H9 (cell line): ENCODE results near the gene ABCB1. TPM values are rescaled to one million over a fixed set of nuclear protein-coding genes. Genes with fewer than 3 reads are reported as not detected.

Experiments
- DNase-seq: peaks from one replicate; pipeline ENCODE4 v3.0.0-alpha.2; 2017
- H2AFZ ChIP-seq: one replicate; pipeline ENCODE4 v1.6.1; 2013; ENCODE audit warnings: mild to moderate bottlenecking, low read length, control low read depth, moderate library complexity
- H2AK5ac ChIP-seq: 2 replicates; pipeline ENCODE4 v1.6.1; 2013; ENCODE audit warnings: low read length, control low read depth, mixed read lengths; ENCODE audit not compliant: insufficient read length
- H2BK120ac ChIP-seq: one replicate; pipeline ENCODE4 v1.6.1; 2013; ENCODE audit warnings: low read depth, mild to moderate bottlenecking, low read length, control low read depth, inconsistent platforms; ENCODE audit not compliant: poor library complexity, severe bottlenecking
- H2BK12ac ChIP-seq: 2 replicates; pipeline ENCODE4 v1.6.1; 2013; ENCODE audit warnings: low read length, control low read depth, mixed read lengths, low read depth; ENCODE audit not compliant: insufficient read length
- H2BK15ac ChIP-seq: 2 replicates; pipeline ENCODE4 v1.6.1; 2013; ENCODE audit warnings: low read depth, low read length, control low read depth
- H2BK20ac ChIP-seq: one replicate; pipeline ENCODE4 v1.6.1; 2013; ENCODE audit warnings: low read depth, mild to moderate bottlenecking, low read length, control low read depth, inconsistent platforms; ENCODE audit not compliant: poor library complexity, severe bottlenecking
- H2BK5ac ChIP-seq: 2 replicates; pipeline ENCODE4 v1.6.1; 2013; ENCODE audit warnings: low read length, control low read depth, mixed read lengths; ENCODE audit not compliant: insufficient read length
- H3K14ac ChIP-seq: 2 replicates; pipeline ENCODE4 v1.6.1; 2013; ENCODE audit warnings: low read length, control low read depth; ENCODE audit not compliant: insufficient read depth
- H3K18ac ChIP-seq: 2 replicates; pipeline ENCODE4 v1.6.1; 2013; ENCODE audit warnings: low read depth, mild to moderate bottlenecking, mixed read lengths, low read length, control low read depth; ENCODE audit not compliant: insufficient read length
- H3K23ac ChIP-seq: 2 replicates; pipeline ENCODE4 v1.6.1; 2013; ENCODE audit warnings: low read length, control low read depth, mixed read lengths, low read depth; ENCODE audit not compliant: insufficient read length
- H3K23me2 ChIP-seq: 2 replicates; pipeline ENCODE4 v1.6.1; 2013; ENCODE audit warnings: low read depth, mild to moderate bottlenecking, mixed read lengths, low read length, control low read depth; ENCODE audit not compliant: insufficient read length, poor library complexity, severe bottlenecking
- H3K27ac ChIP-seq: 2 replicates; pipeline ENCODE4 v1.5.1; 2013; ENCODE audit warnings: low read length, control low read depth, mixed read lengths, low read depth; ENCODE audit not compliant: insufficient read length
- H3K27me3 ChIP-seq: 2 replicates; pipeline ENCODE4 v1.6.1; 2013; ENCODE audit warnings: low read length, control low read depth, inconsistent platforms; ENCODE audit not compliant: insufficient read depth
- H3K4ac ChIP-seq: 2 replicates; pipeline ENCODE4 v1.6.1; 2013; ENCODE audit warnings: low read depth, mild to moderate bottlenecking, control low read depth, inconsistent platforms, low read length, moderate library complexity
- H3K4me1 ChIP-seq: 2 replicates; pipeline ENCODE4 v1.6.1; 2013; ENCODE audit warnings: low read length, control low read depth, inconsistent platforms; ENCODE audit not compliant: insufficient read depth
- H3K4me2 ChIP-seq: 2 replicates; pipeline ENCODE4 v1.6.1; 2013; ENCODE audit warnings: low read length, control low read depth, mixed read lengths; ENCODE audit not compliant: insufficient read length, insufficient read depth
- H3K56ac ChIP-seq: 2 replicates; pipeline ENCODE4 v1.6.1; 2013; ENCODE audit warnings: low read depth, mild to moderate bottlenecking, mixed read lengths, low read length, control low read depth; ENCODE audit not compliant: insufficient read length
- H3K79me1 ChIP-seq: 2 replicates; pipeline ENCODE4 v1.6.1; 2013; ENCODE audit warnings: low read depth, mild to moderate bottlenecking, moderate library complexity, low read length, control low read depth, inconsistent platforms; ENCODE audit not compliant: insufficient read depth, poor library complexity, severe bottlenecking
- H3K79me2 ChIP-seq: 2 replicates; pipeline ENCODE4 v1.6.1; 2013; ENCODE audit warnings: low read length, control low read depth, inconsistent platforms; ENCODE audit not compliant: insufficient read depth
- H3K9ac ChIP-seq: 2 replicates; pipeline ENCODE4 v1.6.1; 2013; ENCODE audit warnings: low read length, control low read depth, mixed read lengths; ENCODE audit not compliant: insufficient read length; ENCODE audit errors: extremely low read depth
- H3K9me3 ChIP-seq: one replicate; pipeline ENCODE4 v1.6.1; 2013; ENCODE audit warnings: low read depth, low read length, inconsistent platforms; ENCODE audit not compliant: control insufficient read depth
- H3T11ph ChIP-seq: one replicate; pipeline ENCODE4 v1.6.1; 2013; ENCODE audit warnings: mild to moderate bottlenecking, low read length, control low read depth, inconsistent platforms
- H4K20me1 ChIP-seq: one replicate; pipeline ENCODE4 v1.6.1; 2013; ENCODE audit not compliant: control insufficient read depth, insufficient read length, insufficient read depth
- H4K5ac ChIP-seq: 2 replicates; pipeline ENCODE4 v1.6.1; 2013; ENCODE audit warnings: low read depth, mild to moderate bottlenecking, mixed read lengths, low read length, control low read depth; ENCODE audit not compliant: insufficient read length
- H4K8ac ChIP-seq: replicated peaks from 2 replicates; pipeline ENCODE4 v1.6.1; 2013; ENCODE audit warnings: low read length, control low read depth, mixed read lengths, low read depth; ENCODE audit not compliant: insufficient read length
- H4K91ac ChIP-seq: 2 replicates; pipeline ENCODE4 v1.6.1; 2013; ENCODE audit warnings: low read depth, mild to moderate bottlenecking, moderate library complexity, mixed read lengths, low read length, control low read depth; ENCODE audit not compliant: insufficient read length
- H3K27ac Mint-ChIP-seq, 3 experiments: 2 replicates in 2 of 3; 3 replicates in 1 of 3; pipeline ENCODE4 v1.8.0; 2020 to 2021; ENCODE audit warnings: mixed read lengths in 3 of 3, mild to moderate bottlenecking in 1 of 3, moderate library complexity in 1 of 3
- H3K27me3 Mint-ChIP-seq: 2 replicates; pipeline ENCODE4 v1.8.0; 2021; ENCODE audit warnings: low read depth, mild to moderate bottlenecking, moderate library complexity, mixed read lengths
- H3K36me3 Mint-ChIP-seq, 3 experiments: 2 replicates in 2 of 3; 3 replicates in 1 of 3; pipeline ENCODE4 v1.8.0; 2020 to 2021; ENCODE audit warnings: low read depth in 3 of 3, mixed read lengths in 3 of 3; ENCODE audit not compliant: insufficient read depth in 1 of 3
- H3K4me1 Mint-ChIP-seq, 2 experiments: 2 replicates each; pipeline ENCODE4 v1.8.0; 2020; ENCODE audit warnings: mixed read lengths in 2 of 2
- H3K4me3 Mint-ChIP-seq, 2 experiments: 2 replicates in 1 of 2; 3 replicates in 1 of 2; pipeline ENCODE4 v1.8.0; 2020 to 2021; ENCODE audit warnings: mild to moderate bottlenecking in 2 of 2, mixed read lengths in 2 of 2, moderate library complexity in 1 of 2
- H3K9me3 Mint-ChIP-seq, 2 experiments: 2 replicates in 1 of 2; 3 replicates in 1 of 2; pipeline ENCODE4 v1.8.0; 2020; ENCODE audit warnings: mild to moderate bottlenecking in 2 of 2, mixed read lengths in 2 of 2, moderate library complexity in 1 of 2
- WGBS: extraction: QIAGEN DNeasy Blood & Tissue Kit; methylation state at CpG from one replicate; pipeline ENCODE4 v1.1.7; 2013; ENCODE audit warnings: missing lambda C conversion rate, low lambda C conversion rate, mixed read lengths; ENCODE audit not compliant: insufficient read length; ENCODE audit errors: extremely low coverage; 5-methylcytosine and 5-hydroxymethylcytosine counted together
- total RNA-seq: library from RNA; stranded (reverse); gene quantifications from 2 replicates; pipeline ENCODE4 v1.2.1, GENCODE V29; 2021
- TF ChIP-seq, protein P1 (sequence below): fragments of 200-600 bp; sonication (generic); conservative IDR thresholded peaks from 3 replicates; pipeline ENCODE4 v1.8.0; 2021; ENCODE audit warnings: antibody characterized with exemption, mild to moderate bottlenecking

ABCB1 gene
- total RNA-seq, 1 experiment from 2014 or later, result 0.33 TPM

DNA sequence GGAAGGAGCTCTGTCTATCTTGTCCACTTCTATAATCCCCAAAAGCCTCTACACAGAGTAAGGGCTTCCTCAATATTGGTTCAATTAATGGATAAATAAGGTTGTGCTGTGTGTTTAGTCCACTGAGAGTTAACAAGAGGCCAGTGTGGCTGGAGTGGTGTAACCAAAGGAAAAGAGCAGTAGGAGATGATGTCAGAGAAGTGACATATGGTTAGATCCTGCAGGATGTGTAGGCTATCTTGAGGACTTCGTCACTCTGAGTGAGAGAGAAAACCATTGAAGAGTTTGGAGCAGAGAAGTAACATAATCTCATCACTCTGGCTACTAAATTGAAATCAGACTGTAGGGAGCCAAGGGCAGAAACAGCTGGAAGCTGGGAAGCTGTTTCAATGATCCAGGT, 14.5 kb upstream of the ABCB1 start:
- no peaks in the 10 kb centered on the region for H3K27me3 ChIP-seq

More for the DNA sequence above, 14.5 kb upstream of the ABCB1 start:
- Histone ChIP-seq H2BK20ac (no peak overlapping the region), H2BK120ac (no peak overlapping the region), H3T11ph (no peak overlapping the region), H3K14ac (no peak overlapping the region; the same call in 1 of the 2 replicates), H3K4ac (no peak overlapping the region), H4K5ac (no peak overlapping the region), H2AK5ac (no peak overlapping the region), H3K23me2 (no peaks in the 10 kb centered on the region), H3K18ac (no peak overlapping the region), H3K9me3 (no peaks in the 10 kb centered on the region), H4K91ac (no peak overlapping the region), H3K79me2 (no peaks in the 10 kb centered on the region), H3K9ac (no peak overlapping the region), H4K8ac (no peak overlapping the region), H2AFZ (no peak overlapping the region), H2BK5ac (no peak overlapping the region), H3K4me2 (no peak overlapping the region), H3K27ac (no peak overlapping the region), H3K23ac (no peak overlapping the region), H3K56ac (no peak overlapping the region), H2BK15ac (no peak overlapping the region), H4K20me1 (no peaks in the 10 kb centered on the region), H2BK12ac (no peak overlapping the region), H3K4me1 (no peaks in the 10 kb centered on the region), H3K79me1 (no peaks in the 10 kb centered on the region)
- WGBS, result no CpG with 5 or more reads among the region's 1 CpG
- H3K4me1 Mint-ChIP-seq, result no peaks in the 10 kb centered on the region
- no peaks in the 10 kb centered on the region for H3K36me3 Mint-ChIP-seq
- TF ChIP-seq, protein P1, sequence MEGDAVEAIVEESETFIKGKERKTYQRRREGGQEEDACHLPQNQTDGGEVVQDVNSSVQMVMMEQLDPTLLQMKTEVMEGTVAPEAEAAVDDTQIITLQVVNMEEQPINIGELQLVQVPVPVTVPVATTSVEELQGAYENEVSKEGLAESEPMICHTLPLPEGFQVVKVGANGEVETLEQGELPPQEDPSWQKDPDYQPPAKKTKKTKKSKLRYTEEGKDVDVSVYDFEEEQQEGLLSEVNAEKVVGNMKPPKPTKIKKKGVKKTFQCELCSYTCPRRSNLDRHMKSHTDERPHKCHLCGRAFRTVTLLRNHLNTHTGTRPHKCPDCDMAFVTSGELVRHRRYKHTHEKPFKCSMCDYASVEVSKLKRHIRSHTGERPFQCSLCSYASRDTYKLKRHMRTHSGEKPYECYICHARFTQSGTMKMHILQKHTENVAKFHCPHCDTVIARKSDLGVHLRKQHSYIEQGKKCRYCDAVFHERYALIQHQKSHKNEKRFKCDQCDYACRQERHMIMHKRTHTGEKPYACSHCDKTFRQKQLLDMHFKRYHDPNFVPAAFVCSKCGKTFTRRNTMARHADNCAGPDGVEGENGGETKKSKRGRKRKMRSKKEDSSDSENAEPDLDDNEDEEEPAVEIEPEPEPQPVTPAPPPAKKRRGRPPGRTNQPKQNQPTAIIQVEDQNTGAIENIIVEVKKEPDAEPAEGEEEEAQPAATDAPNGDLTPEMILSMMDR, result no peak
- H3K27me3 Mint-ChIP-seq, result peaks cover 5% of the 10 kb centered on the region
- H3K9me3 Mint-ChIP-seq, result no peaks in the 10 kb centered on the region
- DNase-seq, result no peak
- no peak overlapping the region for H3K27ac Mint-ChIP-seq
- H3K4me3 Mint-ChIP-seq, result no peak overlapping the region
